Activated CD8-positive, alpha-beta memory T cell treated with anti-CD3 and anti-CD28 coated beads, Interleukin-2, amount 50 U/mL, for 24 hours (primary cell): ENCODE measurements around the gene OR5AS1.
"Not testable (repeated sequence)": the region's sequence is repeated elsewhere in the genome, so short reads cannot be mapped to it uniquely, and the experiment has no call there.

Experiments
- DNase-seq: peaks from one replicate; pipeline ENCODE4 v3.0.0-alpha.2; 2020; ENCODE audit errors: extremely low read depth

OR5AS1 gene

GRCh38 chr11:56027354-56027753 lies at the start of gene OR5AS1:
Gene OR5AS1, plus strand, starts transcription at chr11:56027654. Its CDS starts 2,765 bp downstream, at chr11:56030419.
- DNase-seq, result no peak

- no peak for DNase-seq
These were observed 32.9 kb upstream of the OR5AS1 start, which contains the start of gene OR5F1 for GRCh38 chr11:55994525-55994924. Gene OR5F1, minus strand, starts transcription at chr11:55994625. Its CDS starts 0 bp downstream, at chr11:55994625.

GRCh38 chr11:56010716-56011115 lies 16.7 kb upstream of the OR5AS1 start:
- DNase-seq, result no peak

- DNase-seq, result no peak
These were observed 13.6 kb upstream of the OR5AS1 start for GRCh38 chr11:56013805-56014204.

DNA sequence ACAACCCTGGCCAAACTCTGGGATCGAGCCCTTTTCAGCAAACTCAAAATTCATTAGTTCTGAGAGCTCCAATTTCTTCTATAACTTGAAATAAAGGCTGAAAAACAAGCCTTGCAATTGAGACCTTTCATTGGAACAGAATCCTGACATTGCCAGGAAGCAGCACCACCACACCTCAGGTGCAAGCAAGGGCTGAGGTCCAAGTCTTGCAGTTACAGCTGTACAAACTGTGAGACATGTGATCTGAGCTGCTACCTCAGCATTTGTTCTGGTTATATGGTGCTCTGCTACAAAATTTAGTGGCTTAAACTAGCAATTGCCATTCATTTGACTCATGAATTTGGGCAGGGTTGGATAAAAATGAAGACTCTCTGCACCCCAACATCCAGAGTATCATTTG lies 18.1 kb downstream of the OR5AS1 start:
- DNase-seq, result no peak

DNA sequence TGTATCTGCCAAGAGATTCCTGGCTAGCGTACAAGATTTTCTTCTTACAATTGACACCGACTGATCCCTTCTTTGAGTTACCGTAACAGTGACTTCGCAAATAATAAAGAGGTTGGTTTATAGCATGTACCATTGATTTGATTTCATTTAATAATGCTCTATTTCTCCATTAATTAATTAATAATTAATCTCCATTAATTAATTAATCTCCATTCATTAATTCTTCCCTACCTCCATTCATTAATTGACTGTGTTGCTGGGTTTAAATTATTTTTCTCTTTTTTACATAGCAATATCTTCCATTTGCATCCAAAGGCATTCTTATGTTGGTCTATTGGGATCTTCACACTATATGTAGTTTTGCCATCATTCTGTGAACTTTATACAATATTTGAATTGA lies 21.0 kb downstream of the OR5AS1 start:
- no peak for DNase-seq

- DNase-seq, result no peak
These were observed 22.0 kb downstream of the OR5AS1 start for GRCh38 chr11:56049487-56049886.

DNA sequence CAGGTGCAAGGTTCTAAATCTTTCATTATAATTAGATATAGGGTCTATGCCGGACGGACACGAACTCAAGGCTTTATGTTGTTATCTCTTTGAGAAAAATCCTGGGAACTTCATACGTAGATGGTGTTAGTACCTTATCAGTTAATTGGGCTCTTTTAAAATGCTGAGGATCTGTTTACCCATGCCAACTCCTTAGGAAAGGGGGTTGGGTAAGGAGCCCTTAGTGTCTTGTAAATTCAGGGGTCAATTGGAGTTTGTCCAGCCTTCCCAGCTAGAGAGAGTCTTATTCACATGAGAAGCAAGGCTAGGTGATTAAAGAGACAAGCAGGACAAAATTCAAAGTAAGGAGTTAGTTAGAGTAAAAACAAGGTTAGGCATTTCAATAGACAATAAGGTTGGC lies 28.9 kb downstream of the OR5AS1 start:
- not testable (repeated sequence) for DNase-seq

- DNase-seq, result not testable (repeated sequence)
These were observed 30.3 kb downstream of the OR5AS1 start for GRCh38 chr11:56057661-56058237.

DNA sequence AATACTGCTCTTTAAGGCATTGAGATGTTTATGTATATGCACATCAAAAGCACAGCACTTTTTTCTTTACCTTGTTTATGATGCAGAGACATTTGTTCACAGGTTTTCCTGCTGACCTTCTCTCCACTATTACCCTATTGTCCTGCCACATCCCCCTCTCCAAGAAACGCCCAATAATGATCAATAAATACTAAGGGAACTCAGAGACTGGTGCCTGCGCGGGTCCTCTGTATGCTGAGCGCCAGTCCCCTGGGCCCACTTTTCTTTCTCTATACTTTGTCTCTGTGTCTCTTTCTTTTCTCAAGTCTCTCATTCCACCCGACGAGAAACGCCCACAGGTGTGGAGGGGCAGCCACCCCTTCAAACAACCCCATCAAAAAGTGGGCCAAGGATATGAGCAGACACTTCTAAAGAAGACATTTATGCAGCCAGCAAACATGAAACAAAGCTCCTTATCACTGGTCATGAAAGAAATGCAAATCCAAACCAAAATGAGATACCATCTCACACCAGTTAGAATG lies 30.9 kb downstream of the OR5AS1 start:
- not testable (repeated sequence) for DNase-seq

- DNase-seq, result no peak
These were observed 39.5 kb downstream of the OR5AS1 start for GRCh38 chr11:56066980-56067379.
